HepG2 (cell line): Measurements from ENCODE around the gene PTCRA. TPM values are rescaled to one million over a fixed set of nuclear protein-coding genes. Genes with fewer than 3 reads are reported as not detected.

Experiments
- ATAC-seq: fragments of 200-7000 bp; cut with Tn5 transposase; 3 replicates; pipeline ENCODE4 v1.9.1; 2020; ENCODE audit warnings: mild to moderate bottlenecking, moderate library complexity
- BruUV-seq: library from RNA; stranded (reverse); fragments of 400-500 nt; replicated peaks from 2 replicates; lab custom pipeline; 2021; lab: Mats Ljungman, UMichigan
- CTCF ChIA-PET: fragments of 300-600 bp; formaldehyde crosslinking; extraction: SDS; loops from one replicate; lab custom pipeline; 2021; ENCODE audit warnings: low total read pairs, inconsistent platforms, low intra/inter-chr PET ratio; lab: Yijun Ruan, JAX
- POLR2A ChIA-PET: fragments of 350-600 bp; sonication (Branson Sonifier 250); formaldehyde crosslinking; loops from one replicate; lab custom pipeline; 2020; ENCODE audit warnings: antibody characterized with exemption, inconsistent platforms; lab: Yijun Ruan, JAX
- DNase-seq: peaks from one replicate; pipeline ENCODE4 v3.0.0-alpha.2; 2015; ENCODE audit warnings: low spot score
- FAIRE-seq: peaks from 3 replicates; lab custom pipeline; 2011; peaks lifted over from hg19 to GRCh38; lab: Jason Lieb, UNC
- H2AFZ ChIP-seq: one replicate; pipeline ENCODE4 v1.6.1; 2011; ENCODE audit warnings: low read length, inconsistent platforms
- H3K27ac ChIP-seq: fragments of 300-600 bp; 3 replicates; pipeline ENCODE4 v1.8.0; 2011; ENCODE audit warnings: mixed run types, mild to moderate bottlenecking, mixed read lengths, low read length, inconsistent platforms; ENCODE audit not compliant: insufficient read depth; ENCODE audit errors: extremely low read length
- H3K27me3 ChIP-seq, 2 experiments: fragments of 200-600 bp in 1 of 2; 2 replicates in 1 of 2; 3 replicates in 1 of 2; pipeline versions ENCODE4 v1.6.0 to v1.8.0; 2011; ENCODE audit warnings: low read length in 2 of 2, mild to moderate bottlenecking in 2 of 2, moderate library complexity in 2 of 2, inconsistent platforms in 1 of 2; ENCODE audit not compliant: insufficient read depth in 2 of 2, control insufficient read depth in 1 of 2
- H3K36me3 ChIP-seq, 2 experiments: fragments of 200-600 bp in 1 of 2; replicated peaks in 1 of 2; 2 replicates in 1 of 2; 3 replicates in 1 of 2; pipeline versions ENCODE4 v1.5.1 to v1.8.0; 2011; ENCODE audit warnings: low read length in 2 of 2, inconsistent platforms in 1 of 2; ENCODE audit not compliant: insufficient read depth in 2 of 2, control insufficient read depth in 1 of 2
- H3K4me1 ChIP-seq: 2 replicates; pipeline ENCODE4 v1.5.1; 2012; ENCODE audit warnings: low read length, inconsistent platforms; ENCODE audit not compliant: insufficient read depth
- H3K4me2 ChIP-seq: 2 replicates; pipeline ENCODE4 v1.6.0; 2011; ENCODE audit warnings: low read depth, low read length, inconsistent platforms
- H3K4me3 ChIP-seq, 3 experiments: fragments of 200-600 bp in 1 of 3; sonication (generic), shearing (Covaris generic) in 1 of 3; replicated peaks in 1 of 3; 2 replicates each; pipeline ENCODE4 v1.5.1; 2011 to 2016; ENCODE audit warnings: low read length in 3 of 3, inconsistent platforms in 2 of 3, low read depth in 2 of 3, mild to moderate bottlenecking in 2 of 3, control low read depth in 1 of 3, mixed read lengths in 1 of 3; ENCODE audit not compliant: insufficient read depth in 1 of 3
- H3K79me2 ChIP-seq: one replicate; pipeline ENCODE4 v1.6.1; 2011; ENCODE audit warnings: low read length, inconsistent platforms; ENCODE audit not compliant: insufficient read depth
- H3K9ac ChIP-seq: 2 replicates; pipeline ENCODE4 v1.6.0; 2011; ENCODE audit warnings: mild to moderate bottlenecking, low read depth, low read length, inconsistent platforms; ENCODE audit not compliant: insufficient read depth
- H3K9me3 ChIP-seq: 2 replicates; pipeline ENCODE4 v1.5.1; 2012; ENCODE audit warnings: mild to moderate bottlenecking, low read length
- H4K20me1 ChIP-seq: 2 replicates; pipeline ENCODE4 v1.6.0; 2011; ENCODE audit warnings: inconsistent platforms, mild to moderate bottlenecking, low read length, moderate library complexity; ENCODE audit not compliant: insufficient read depth
- ATF7-NPFF ChIP-seq: sonication (generic); formaldehyde crosslinking; IDR thresholded peaks from 2 replicates; pipeline ENCODE4 v1.8.1; 2023; ENCODE audit warnings: mild to moderate bottlenecking, low read depth, missing genetic modification reagents, moderate library complexity
- MXI1 ChIP-seq: IDR thresholded peaks from 3 replicates; pipeline ENCODE4 v1.6.1; 2012; ENCODE audit warnings: low read depth, low read length, inconsistent platforms, borderline replicate concordance
- ZFP37 ChIP-seq: sonication (generic); formaldehyde crosslinking; IDR thresholded peaks from 2 replicates; pipeline ENCODE4 v1.4.0; 2020; ENCODE audit warnings: missing genetic modification reagents, borderline replicate concordance
- ZNF615 ChIP-seq: sonication (generic); formaldehyde crosslinking; IDR thresholded peaks from 2 replicates; pipeline ENCODE4 v1.5.0; 2020; ENCODE audit warnings: mild to moderate bottlenecking, missing genetic modification reagents, borderline replicate concordance
- ZNF724P ChIP-seq: sonication (generic); formaldehyde crosslinking; IDR thresholded peaks from 2 replicates; pipeline ENCODE4 v1.8.0; 2022; ENCODE audit warnings: missing genetic modification reagents, borderline replicate concordance
- WGBS: methylation state at CpG from one replicate; pipeline ENCODE4 v1.1.6; 2017; ENCODE audit warnings: low lambda C conversion rate; 5-methylcytosine and 5-hydroxymethylcytosine counted together
- in situ Hi-C: cut with HindIII; loops from 2 replicates; pipeline ENCODE4 v1.10.0; 2017; ENCODE audit warnings: low pct_unique_long_range_greater_than_20kb; ENCODE audit not compliant: extremely low pct_ligation_motif_present
- intact Hi-C: fragments of 100-400 bp; cut with micrococcal nuclease; formaldehyde crosslinking; loops from one replicate; pipeline ENCODE4 v1.10.0; 2022; ENCODE audit not compliant: unreplicated experiment
- polyA plus RNA-seq, 8 experiments: library from polyadenylated mRNA; depleted of rRNA in 3 of 8; stranded (reverse) in 7 of 8; unstranded in 1 of 8; fragments of >200 nt; fragmentation: Illumina TruSeq in 4 of 8; extraction: Trizol in 4 of 8; gene quantifications; 2 replicates each; pipeline versions ENCODE4 v1.2.1 to v1.2.3, GENCODE V29; 2011 to 2016; ENCODE audit warnings: low read depth in 4 of 8, missing spikeins in 1 of 8, mixed read lengths in 1 of 8; ENCODE audit not compliant: insufficient read depth in 1 of 8
- total RNA-seq, 5 experiments: library from RNA; depleted of rRNA; stranded (reverse); fragments of >200 nt; fragmentation: Illumina TruSeq; extraction: Trizol; gene quantifications; 2 replicates each; pipeline ENCODE4 v1.2.3, GENCODE V29; 2016; ENCODE audit warnings: low read depth in 1 of 5
- TF ChIP-seq, protein P1 (sequence below), 2 experiments: sonication (generic) in 1 of 2; formaldehyde crosslinking in 1 of 2; IDR thresholded peaks; 2 replicates each; pipeline versions ENCODE4 v1.4.0 to v1.6.1; 2018 to 2020; ENCODE audit warnings: missing genetic modification reagents in 2 of 2, borderline replicate concordance in 1 of 2, low read depth in 1 of 2, mild to moderate bottlenecking in 1 of 2, missing biosample characterization in 1 of 2
- TF ChIP-seq, protein P2 (sequence below): sonication (generic); formaldehyde crosslinking; IDR thresholded peaks from 2 replicates; pipeline ENCODE4 v1.5.1; 2020; ENCODE audit warnings: mild to moderate bottlenecking, moderate library complexity, missing genetic modification reagents

PTCRA gene
- total and polyA plus RNA-seq, 2 of the 13 experiments (the other 11 are each of a cell fraction or from before 2014, with no cell fraction given), result not detected

DNA sequence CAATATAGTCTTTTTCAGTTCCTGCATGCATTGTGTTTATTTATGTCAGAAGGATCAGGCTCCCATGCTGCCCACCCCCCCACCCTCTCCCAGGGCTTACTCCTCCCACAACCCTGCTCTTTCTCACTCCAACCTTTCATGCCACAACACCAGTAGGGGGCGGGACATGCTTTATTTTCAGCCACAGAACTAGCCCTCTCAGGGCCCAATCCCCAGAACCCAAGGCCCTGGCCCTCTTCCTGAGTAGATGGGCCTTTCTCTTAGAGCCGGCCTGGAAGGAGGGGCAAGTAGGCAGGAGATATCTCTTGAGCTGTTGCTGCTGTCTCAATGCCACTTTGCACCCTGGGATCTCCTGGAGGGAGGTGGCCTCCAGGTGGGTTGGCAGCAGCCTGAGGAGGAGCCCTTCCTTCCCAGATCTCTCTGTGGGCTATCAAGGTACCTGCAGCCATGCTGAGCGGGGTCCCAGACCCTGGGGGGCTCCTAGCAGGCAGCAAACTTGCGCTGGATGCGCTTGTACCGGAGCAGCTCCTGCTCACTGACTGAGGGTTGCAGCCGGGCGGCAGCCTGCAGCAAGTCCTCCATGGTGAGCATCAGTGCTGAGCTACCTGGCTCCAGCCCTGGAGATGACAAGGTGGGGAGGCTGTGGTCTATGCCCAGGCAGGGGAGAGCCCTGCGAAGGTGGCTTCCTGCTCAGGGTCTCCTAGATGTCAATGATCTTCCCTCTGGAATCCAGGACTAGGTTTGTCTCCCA is 48.2 kb downstream of the PTCRA start (continued):
- TF ChIP-seq, protein P1, sequence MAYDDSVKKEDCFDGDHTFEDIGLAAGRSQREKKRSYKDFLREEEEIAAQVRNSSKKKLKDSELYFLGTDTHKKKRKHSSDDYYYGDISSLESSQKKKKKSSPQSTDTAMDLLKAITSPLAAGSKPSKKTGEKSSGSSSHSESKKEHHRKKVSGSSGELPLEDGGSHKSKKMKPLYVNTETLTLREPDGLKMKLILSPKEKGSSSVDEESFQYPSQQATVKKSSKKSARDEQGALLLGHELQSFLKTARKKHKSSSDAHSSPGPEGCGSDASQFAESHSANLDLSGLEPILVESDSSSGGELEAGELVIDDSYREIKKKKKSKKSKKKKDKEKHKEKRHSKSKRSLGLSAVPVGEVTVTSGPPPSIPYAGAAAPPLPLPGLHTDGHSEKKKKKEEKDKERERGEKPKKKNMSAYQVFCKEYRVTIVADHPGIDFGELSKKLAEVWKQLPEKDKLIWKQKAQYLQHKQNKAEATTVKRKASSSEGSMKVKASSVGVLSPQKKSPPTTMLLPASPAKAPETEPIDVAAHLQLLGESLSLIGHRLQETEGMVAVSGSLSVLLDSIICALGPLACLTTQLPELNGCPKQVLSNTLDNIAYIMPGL (CRISPR knock-in tag; IDR thresholded peaks at IDR 0.05; ENCODE audit: borderline replicate concordance in 1 of 2, low read depth in 1 of 2), result peak in 1 of 2 experiments; percentile 52; a peak in 1 of 4 replicates
- TF ChIP-seq, protein P2, sequence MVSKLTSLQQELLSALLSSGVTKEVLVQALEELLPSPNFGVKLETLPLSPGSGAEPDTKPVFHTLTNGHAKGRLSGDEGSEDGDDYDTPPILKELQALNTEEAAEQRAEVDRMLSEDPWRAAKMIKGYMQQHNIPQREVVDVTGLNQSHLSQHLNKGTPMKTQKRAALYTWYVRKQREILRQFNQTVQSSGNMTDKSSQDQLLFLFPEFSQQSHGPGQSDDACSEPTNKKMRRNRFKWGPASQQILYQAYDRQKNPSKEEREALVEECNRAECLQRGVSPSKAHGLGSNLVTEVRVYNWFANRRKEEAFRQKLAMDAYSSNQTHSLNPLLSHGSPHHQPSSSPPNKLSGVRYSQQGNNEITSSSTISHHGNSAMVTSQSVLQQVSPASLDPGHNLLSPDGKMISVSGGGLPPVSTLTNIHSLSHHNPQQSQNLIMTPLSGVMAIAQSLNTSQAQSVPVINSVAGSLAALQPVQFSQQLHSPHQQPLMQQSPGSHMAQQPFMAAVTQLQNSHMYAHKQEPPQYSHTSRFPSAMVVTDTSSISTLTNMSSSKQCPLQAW (CRISPR knock-in tag), result peak; percentile 46; the same call in 1 of the 2 replicates
- TF ChIP-seq ZFP37 (CRISPR knock-in tag), result no peak
- 0 out of 2 replicates have a peak, but pooled peaks have one; percentile 46 for TF ChIP-seq ZNF615 (CRISPR knock-in tag)
- TF ChIP-seq MXI1, result 0 out of 3 replicates have a peak, but pooled peaks have one; percentile 16

- CTCF ChIA-PET, result no interaction called here
- no peak for ATAC-seq
Measured at GRCh38 chr6:42966571-42966970, 50.7 kb downstream of the PTCRA start.

More at GRCh38 chr6:42966571-42966970, 50.7 kb downstream of the PTCRA start:
- Histone ChIP-seq H3K27ac (no peak overlapping the region), H3K9me3 (no peaks in the 10 kb centered on the region), H3K4me2 (no peak overlapping the region), H3K9ac (no peak overlapping the region), H3K79me2 (no peaks in the 10 kb centered on the region), H3K27me3 (no peaks in the 10 kb centered on the region), H3K4me3 (no peak overlapping the region), H2AFZ (no peak overlapping the region), H3K36me3 (0 out of 5 replicates have a peak, but pooled peaks cover 0 to 1% of the 10 kb centered on the region in 2 experiments), H3K4me1 (peaks cover 43% of the 10 kb centered on the region), H4K20me1 (no peaks in the 10 kb centered on the region)
- no TSS peak for BruUV-seq
- in situ Hi-C loops, result no loop called here
- TF ChIP-seq ZNF724P (no peak), ATF7-NPFF (CRISPR knock-in tag) (no peak)
- intact Hi-C loops, result no loop called here
- DNase-seq (no peak), FAIRE-seq (no peak)
- WGBS, result 91% methylated on average over 7 of the region's 7 CpGs
- POLR2A ChIA-PET, result interaction anchor here (1.0 to 3.2 kb wide), 4 partner anchors 12 to 48 kb away, joined by 3 to 25 read pairs (median 4); partner anchors contain the start of genes CNPY3, KLHDC3, PEX6 and PPP2R5D
